A673 (cell line): ENCODE data around the gene TMEM125. TPM values are rescaled to one million over a fixed set of nuclear protein-coding genes. Genes with fewer than 3 reads are reported as not detected.

Experiments
- BruUV-seq: library from RNA; stranded (reverse); fragments of 400-500 nt; replicated peaks from 2 replicates; lab custom pipeline; 2021; lab: Mats Ljungman, UMichigan
- CTCF ChIA-PET: fragments of 300-600 bp; sonication (Branson Sonifier 250); formaldehyde crosslinking; loops from one replicate; lab custom pipeline; 2022; ENCODE audit warnings: antibody characterized with exemption; lab: Charles Lee
- POLR2A ChIA-PET: fragments of 300-600 bp; sonication (Branson Sonifier 250); formaldehyde crosslinking; loops from one replicate; lab custom pipeline; 2022; ENCODE audit warnings: antibody characterized with exemption; ENCODE audit not compliant: low non-redundant PET; lab: Charles Lee
- DNase-seq: peaks from one replicate; pipeline ENCODE4 v3.0.0-alpha.2; 2015; ENCODE audit warnings: low spot score
- H3K27ac ChIP-seq: fragments of 200-600 bp; sonication (generic); 2 replicates; pipeline ENCODE4 v1.5.1; 2016; ENCODE audit warnings: mixed run types, low read depth, mild to moderate bottlenecking, mixed read lengths, antibody characterized with exemption, low read length; ENCODE audit not compliant: poor library complexity, severe bottlenecking
- H3K27me3 ChIP-seq: fragments of 200-600 bp; sonication (generic); replicated peaks from 2 replicates; pipeline ENCODE4 v1.6.1; 2017; ENCODE audit warnings: mixed run types, low read depth, mild to moderate bottlenecking, mixed read lengths, antibody characterized with exemption, low read length; ENCODE audit not compliant: insufficient read depth, poor library complexity
- H3K36me3 ChIP-seq: fragments of 200-600 bp; sonication (generic); 2 replicates; pipeline ENCODE4 v1.6.1; 2016; ENCODE audit warnings: mixed run types, mild to moderate bottlenecking, mixed read lengths, antibody characterized with exemption, low read length; ENCODE audit not compliant: insufficient read depth, poor library complexity, severe bottlenecking
- H3K4me1 ChIP-seq: fragments of 200-600 bp; sonication (generic); 2 replicates; pipeline ENCODE4 v1.6.1; 2017; ENCODE audit warnings: mixed run types, mild to moderate bottlenecking, mixed read lengths, antibody characterized with exemption, low read length; ENCODE audit not compliant: insufficient read depth, poor library complexity, severe bottlenecking
- H3K4me3 ChIP-seq: fragments of 200-600 bp; sonication (generic); 2 replicates; pipeline ENCODE4 v1.5.1; 2016; ENCODE audit warnings: low read depth, mixed run types, mild to moderate bottlenecking, mixed read lengths, low read length; ENCODE audit not compliant: poor library complexity, severe bottlenecking
- H3K9me3 ChIP-seq: fragments of 200-600 bp; sonication (generic); 2 replicates; pipeline ENCODE4 v1.6.1; 2016; ENCODE audit warnings: mixed run types, low read depth, mild to moderate bottlenecking, mixed read lengths, antibody characterized with exemption, low read length; ENCODE audit not compliant: poor library complexity, severe bottlenecking
- CTCF ChIP-seq: fragments of 300-800, 200-600 bp; sonication (generic); conservative IDR thresholded peaks from 2 replicates; pipeline ENCODE4 v1.5.1; 2017; ENCODE audit warnings: low read depth, mild to moderate bottlenecking, antibody characterized with exemption, low read length, moderate library complexity, mixed read lengths
- EZH2 ChIP-seq: fragments of 200-600 bp; sonication (generic); IDR thresholded peaks from 2 replicates; pipeline ENCODE4 v1.6.1; 2017; ENCODE audit warnings: borderline replicate concordance, low read depth, mild to moderate bottlenecking, mixed read lengths, antibody characterized with exemption, low read length; ENCODE audit not compliant: poor library complexity, severe bottlenecking
- intact Hi-C: fragments of 100-400 bp; cut with micrococcal nuclease; formaldehyde crosslinking; loops from one replicate; pipeline ENCODE4 v1.10.0; 2022; ENCODE audit not compliant: unreplicated experiment
- total RNA-seq: library from RNA; stranded (reverse); gene quantifications from 2 replicates; pipeline ENCODE4 v1.2.3, GENCODE V29; 2021

TMEM125 gene
- total RNA-seq, 1 experiment from 2014 or later: not detected

GRCh38 chr1:43305926-43306687, 36.3 kb downstream of the TMEM125 start:
- no peak for DNase-seq

GRCh38 chr1:43306688-43307457, 37.1 kb downstream of the TMEM125 start:
- Histone ChIP-seq H3K27me3 (no peaks in the 10 kb centered on the region), H3K4me3 (no peak overlapping the region), H3K4me1 (no peaks in the 10 kb centered on the region), H3K36me3 (no peaks in the 10 kb centered on the region), H3K9me3 (no peaks in the 10 kb centered on the region), H3K27ac (no peak overlapping the region)
- DNase-seq: no peak
- CTCF ChIA-PET: no interaction called here
- TF ChIP-seq CTCF (no peak), EZH2 (no peak)
- POLR2A ChIA-PET: no interaction called here
- intact Hi-C loops: no loop called here
- no TSS peak for BruUV-seq

More at GRCh38 chr1:43305926-43306687, 36.3 kb downstream of the TMEM125 start:
- no peak overlapping the region for H3K27ac ChIP-seq
- no peaks in the 10 kb centered on the region for H3K36me3 ChIP-seq
- H3K9me3 ChIP-seq: no peaks in the 10 kb centered on the region
- POLR2A ChIA-PET: no interaction called here
- no TSS peak for BruUV-seq
- CTCF ChIA-PET: no interaction called here
- H3K27me3 ChIP-seq: no peaks in the 10 kb centered on the region
- H3K4me1 ChIP-seq: no peaks in the 10 kb centered on the region
- intact Hi-C loops: no loop called here
- no peak overlapping the region for H3K4me3 ChIP-seq
- TF ChIP-seq EZH2: no peak
- TF ChIP-seq CTCF: no peak

GRCh38 chr1:43307458-43308158, 37.8 kb downstream of the TMEM125 start:
- H3K4me3 ChIP-seq: no peak overlapping the region
- TF ChIP-seq EZH2 (no peak), CTCF (no peak)
- no peak for DNase-seq
- no peaks in the 10 kb centered on the region for H3K36me3 ChIP-seq
- ChIA-PET CTCF (no interaction called here), POLR2A (no interaction called here)
- H3K4me1 ChIP-seq: no peaks in the 10 kb centered on the region
- intact Hi-C loops: no loop called here
- no peaks in the 10 kb centered on the region for H3K27me3 ChIP-seq
- no peaks in the 10 kb centered on the region for H3K9me3 ChIP-seq
- no peak overlapping the region for H3K27ac ChIP-seq
- BruUV-seq: no TSS peak
